Activated CD8-positive, alpha-beta memory T cell treated with anti-CD3 and anti-CD28 coated beads, Interleukin-2, amount 50 U/mL, for 48 hours (primary cell): ENCODE data around the gene MALRD1.

ENCODE experiments used
- DNase-seq: peaks from one replicate; pipeline ENCODE4 v3.0.0-alpha.2; 2020

Gene MALRD1

DNA sequence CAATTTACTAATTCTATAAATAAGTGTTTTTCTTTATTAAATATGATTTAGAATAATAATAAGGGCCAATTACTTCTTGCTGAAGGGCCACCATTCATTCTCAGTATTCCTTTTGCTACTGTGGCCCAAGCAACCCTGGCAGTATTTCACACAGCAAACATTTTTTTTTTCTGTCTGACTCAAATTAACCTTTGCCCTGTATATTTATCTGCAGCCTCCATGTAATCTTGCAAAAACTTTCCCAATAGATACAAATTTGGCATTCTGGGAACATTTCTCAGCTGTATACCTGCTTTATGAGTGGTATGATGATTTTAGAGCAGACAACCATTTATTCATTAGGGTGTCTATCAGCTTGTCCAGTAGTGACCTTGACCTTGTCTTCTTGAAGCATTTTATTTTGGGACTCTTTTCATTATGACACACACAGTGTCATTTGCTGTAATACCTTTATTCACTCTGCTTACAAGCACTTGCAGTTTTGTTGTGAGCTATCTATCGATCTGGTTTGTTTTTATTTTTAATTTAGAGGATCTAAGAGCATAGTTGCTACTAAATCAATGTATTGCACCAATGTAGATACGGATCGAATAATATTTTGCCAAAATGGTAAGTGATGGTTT, 607.9 kb downstream of the MALRD1 start:
- DNase-seq = no peak

- no peak for DNase-seq
Observed at GRCh38 chr10:19658131-19658530, 609.5 kb downstream of the MALRD1 start.

DNA sequence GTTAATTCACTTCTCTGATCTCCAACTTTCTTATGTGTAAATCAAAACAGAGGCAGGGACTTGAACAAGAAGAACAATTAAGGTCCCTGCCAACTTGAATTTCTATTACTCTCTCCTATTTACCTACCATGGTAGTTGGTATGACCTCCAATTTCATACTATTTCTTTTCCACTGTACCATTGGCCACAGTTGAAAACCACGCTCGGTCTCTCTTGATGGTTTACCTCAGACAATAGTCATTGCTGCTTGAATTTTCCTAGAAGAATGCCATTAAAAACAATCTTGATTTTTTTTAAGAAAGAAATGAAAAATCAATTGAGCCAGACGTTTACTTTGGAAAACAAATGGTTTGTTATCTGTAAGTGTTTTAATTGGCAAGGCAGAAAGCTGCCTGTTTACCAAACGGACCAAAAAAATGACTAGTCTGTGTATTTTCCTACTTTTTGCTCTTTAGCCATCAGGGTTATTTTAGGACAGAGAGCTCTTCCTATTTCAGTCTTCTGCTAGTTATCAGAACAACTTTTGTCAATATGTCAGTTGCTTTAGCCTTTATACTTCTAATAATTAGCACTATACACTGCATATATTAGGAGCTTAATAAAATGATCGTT, 610.1 kb downstream of the MALRD1 start:
- no peak for DNase-seq

- DNase-seq = no peak
Observed at GRCh38 chr10:19659920-19660655, 611.5 kb downstream of the MALRD1 start.

DNA sequence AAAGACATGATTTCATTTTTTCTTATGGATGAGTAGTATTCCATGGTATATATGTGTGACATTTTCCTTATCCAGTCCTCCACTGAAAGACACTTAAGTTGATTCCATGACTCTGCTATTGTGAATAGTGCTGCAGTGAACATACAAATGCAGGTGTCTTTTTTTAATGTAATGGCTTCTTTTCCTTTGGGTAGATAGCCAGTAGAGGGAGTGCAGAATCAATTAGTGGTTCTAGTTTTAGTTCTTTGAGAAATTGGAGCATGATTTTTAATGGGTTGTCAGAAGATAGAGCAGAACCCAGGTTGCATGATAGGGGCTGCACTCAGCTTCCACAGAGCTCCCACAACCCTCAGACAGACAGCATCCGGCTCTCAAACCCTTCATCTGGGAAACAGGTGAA, 614.7 kb downstream of the MALRD1 start:
- DNase-seq = no peak

DNA sequence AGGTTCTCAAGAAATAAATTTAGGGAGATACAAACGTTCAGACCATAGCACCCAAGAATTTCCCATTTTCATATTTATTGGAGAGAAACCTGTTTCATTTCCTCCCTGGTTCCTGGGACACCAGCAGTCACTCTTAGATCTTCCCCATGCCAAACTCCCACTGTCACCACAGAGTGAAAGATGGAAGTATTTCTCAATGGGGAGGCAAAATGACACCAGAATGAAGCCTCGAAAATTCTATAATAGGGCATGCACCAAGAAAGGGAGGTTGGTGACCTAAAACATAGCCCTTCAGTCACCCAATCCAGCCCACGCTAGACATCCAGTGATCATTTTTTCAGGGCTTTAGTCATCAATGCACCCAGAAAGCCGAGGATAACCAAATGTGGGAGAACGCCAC, 619.5 kb downstream of the MALRD1 start:
- no peak for DNase-seq

DNA sequence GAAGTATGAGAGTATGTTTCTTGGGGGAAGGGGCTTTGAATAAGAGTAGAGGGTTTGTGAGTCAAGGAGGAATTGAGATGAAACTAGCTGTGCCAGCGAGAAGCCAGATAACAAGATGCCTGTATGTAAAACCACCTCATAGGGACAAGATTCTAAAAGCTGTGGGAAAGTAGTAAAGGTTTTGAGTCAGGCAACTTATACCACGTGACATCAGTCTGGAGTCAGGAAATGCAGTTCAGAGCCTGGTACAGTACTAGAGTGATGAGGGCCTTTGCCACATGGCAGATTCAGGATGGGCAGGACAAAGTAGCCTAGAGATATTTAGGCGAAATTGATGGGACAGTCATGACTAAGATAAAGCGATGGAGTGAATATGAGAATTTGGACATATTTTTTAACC, 627.5 kb downstream of the MALRD1 start:
- DNase-seq = no peak

DNA sequence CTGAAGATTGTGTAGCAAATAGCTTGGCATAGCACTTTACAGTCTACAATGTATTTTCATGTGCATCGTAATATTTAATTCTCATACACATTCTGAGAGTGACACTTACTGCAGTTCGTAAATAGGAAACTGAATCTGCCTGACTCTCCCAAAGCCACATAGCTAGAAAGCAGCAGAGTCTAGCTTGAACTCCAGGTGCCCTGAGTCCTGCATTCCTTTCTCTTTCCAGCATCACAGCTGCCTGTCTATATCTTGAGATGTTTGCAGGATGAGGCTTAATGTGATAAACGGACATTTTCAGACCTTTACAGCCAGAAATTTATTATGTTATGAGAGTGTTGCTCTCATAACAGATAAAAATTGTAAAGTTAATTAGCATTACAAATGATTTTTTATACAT, 634.8 kb downstream of the MALRD1 start:
- no peak for DNase-seq

- no peak for DNase-seq
Observed at GRCh38 chr10:19683960-19684359, 635.4 kb downstream of the MALRD1 start.

DNA sequence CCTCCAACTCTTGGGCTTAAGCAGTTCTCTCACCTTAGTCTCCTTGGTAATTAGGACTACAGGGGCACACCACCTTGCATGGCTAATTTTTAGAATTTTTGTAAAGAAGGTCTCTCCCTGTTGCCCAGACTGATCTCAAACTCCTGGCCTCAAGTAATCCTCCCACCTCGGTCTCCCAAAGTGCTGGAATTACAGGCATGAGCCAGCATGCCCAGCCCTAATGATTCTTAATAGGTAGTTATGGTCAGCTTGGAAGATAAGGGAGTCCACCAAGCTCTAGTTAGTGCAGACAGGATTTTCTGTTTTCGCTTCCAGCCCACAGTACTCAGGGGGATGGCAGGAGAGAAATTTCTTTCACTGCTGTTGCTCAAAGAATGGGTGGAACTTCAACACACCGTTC, 639.7 kb downstream of the MALRD1 start:
- no peak for DNase-seq

DNA sequence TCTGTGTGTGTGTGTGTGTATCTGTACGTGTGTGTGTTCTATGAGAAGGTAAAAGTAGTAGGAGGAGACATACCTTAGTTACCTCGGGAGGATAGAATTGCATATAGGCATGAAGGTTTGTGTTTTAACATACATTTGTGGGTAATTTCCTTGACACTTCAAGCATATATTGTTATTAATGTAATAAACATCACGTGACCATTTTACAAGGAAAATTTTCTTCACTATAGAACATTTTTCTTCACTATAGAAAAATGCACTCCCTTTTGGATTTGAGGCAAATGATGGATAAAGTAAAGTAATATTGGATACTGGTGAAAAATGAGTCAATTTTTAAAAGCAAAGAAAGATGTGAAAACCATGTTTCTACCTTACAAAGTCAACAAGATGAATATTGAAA, 640.6 kb downstream of the MALRD1 start:
- DNase-seq = no peak

DNA sequence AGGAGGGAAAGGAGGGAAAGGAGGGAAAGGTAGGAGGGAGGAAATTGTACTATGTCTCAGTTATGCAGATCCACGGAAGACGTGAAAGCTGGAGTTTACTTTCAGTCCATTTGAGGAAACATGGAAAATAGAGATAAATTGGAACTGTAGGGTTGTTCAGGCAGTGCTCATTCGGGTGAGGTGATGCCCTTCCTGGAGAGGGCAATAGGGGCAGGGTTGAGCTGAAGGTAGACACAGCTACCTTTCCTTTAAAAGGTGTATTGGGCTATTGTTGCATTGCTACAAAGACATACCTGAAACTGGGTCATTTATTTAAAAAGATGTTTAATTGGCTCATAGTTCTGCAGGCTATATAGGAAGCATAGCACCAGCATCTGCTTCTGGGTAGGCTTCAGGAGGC, 650.7 kb downstream of the MALRD1 start:
- DNase-seq = no peak

DNA sequence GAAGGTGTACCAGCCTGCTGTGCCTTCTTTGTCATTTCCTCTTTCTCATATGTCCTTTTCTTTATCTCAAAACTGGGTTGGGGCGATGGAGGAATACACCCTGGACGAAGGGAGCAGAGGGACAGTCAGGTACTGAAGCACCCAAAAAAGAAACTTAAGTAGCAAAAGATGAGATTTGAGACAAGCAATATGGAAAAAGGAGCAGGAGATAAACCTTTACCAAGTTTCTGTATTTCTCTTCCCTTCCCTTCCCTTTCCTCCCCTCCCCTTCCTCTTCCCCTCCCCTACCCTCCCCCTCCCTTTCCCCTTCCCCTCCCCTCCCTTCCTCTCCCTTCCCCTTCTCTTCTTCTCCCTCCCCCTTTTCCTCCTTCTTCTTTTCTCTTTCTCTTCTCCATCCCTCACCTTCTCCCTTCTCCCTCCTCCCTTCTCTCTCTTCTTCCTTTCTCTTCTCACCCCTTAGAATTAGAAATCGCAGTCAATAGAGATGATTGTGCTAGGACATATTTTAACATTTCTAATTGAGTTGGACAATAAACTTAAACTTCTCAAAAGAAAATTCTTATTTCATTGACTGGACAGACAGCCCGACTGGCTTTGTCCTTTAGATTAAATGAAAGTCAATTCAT, 652.9 kb downstream of the MALRD1 start:
- DNase-seq = no peak

DNA sequence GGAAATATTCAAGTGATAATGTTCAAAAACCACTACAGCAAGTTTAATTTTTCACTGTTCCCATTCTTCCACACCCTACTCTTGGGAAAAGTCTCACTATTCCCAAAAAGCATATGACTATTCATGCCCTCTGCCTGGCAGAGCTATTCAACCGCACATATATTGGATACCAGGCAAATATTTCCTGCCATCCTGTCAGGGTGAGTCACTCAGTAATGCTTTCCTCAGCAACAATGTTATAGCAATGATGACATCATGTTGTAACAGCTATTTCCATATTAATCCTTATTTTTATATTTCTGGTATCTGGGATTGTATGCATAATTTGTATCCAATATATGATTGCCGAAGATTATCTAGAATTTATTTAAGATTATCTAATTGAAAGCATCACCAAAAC, 653.6 kb downstream of the MALRD1 start:
- DNase-seq = no peak

- no peak for DNase-seq
Observed at GRCh38 chr10:19704544-19704943, 655.9 kb downstream of the MALRD1 start.

GRCh38 chr10:19705250-19705649, 656.6 kb downstream of the MALRD1 start:
- DNase-seq = no peak

GRCh38 chr10:19706904-19707303, 658.3 kb downstream of the MALRD1 start:
- DNase-seq = no peak

GRCh38 chr10:19707376-19707775, 658.8 kb downstream of the MALRD1 start:
- DNase-seq = no peak

DNA sequence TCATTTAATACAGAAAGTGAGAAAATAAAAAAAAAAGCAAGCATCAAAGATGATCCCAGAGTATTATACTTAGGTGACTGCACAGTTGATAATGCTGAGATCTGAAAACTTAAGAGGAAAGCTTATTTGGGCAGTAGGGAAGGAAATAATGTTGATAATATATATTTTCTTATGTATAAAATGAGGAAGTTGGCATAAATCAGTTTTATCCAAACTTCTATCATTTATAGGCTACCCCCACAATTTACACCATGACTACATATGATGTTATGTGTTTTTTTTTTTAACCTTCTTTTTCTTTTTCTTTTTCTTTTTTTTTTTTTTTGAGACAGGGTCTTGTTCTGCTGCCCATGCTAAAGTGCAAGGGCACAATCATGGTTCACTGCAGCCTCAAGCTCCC, 659.4 kb downstream of the MALRD1 start:
- DNase-seq = no peak

- no peak for DNase-seq
Observed at GRCh38 chr10:19710600-19710999, 662.0 kb downstream of the MALRD1 start.

DNA sequence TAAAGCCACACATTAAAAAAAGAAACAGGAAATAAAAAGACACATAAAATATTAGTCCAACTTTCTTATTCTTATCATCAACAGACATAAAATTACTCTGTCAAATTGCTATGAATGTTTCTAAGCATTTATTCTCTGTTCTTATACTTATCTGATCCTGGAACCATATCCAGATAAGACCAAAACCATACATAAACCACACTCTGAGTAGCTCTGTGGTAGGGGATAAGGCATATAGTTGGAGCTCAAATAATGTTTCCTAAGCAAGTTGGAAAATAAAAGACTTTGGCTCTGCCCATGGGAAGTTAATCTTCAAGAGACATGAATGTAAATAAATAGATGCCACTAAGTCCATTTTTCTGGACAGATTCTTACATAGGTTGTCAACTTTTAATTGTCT, 664.6 kb downstream of the MALRD1 start:
- no peak for DNase-seq

- DNase-seq = no peak
Observed at GRCh38 chr10:19713800-19714525, 665.4 kb downstream of the MALRD1 start.

DNA sequence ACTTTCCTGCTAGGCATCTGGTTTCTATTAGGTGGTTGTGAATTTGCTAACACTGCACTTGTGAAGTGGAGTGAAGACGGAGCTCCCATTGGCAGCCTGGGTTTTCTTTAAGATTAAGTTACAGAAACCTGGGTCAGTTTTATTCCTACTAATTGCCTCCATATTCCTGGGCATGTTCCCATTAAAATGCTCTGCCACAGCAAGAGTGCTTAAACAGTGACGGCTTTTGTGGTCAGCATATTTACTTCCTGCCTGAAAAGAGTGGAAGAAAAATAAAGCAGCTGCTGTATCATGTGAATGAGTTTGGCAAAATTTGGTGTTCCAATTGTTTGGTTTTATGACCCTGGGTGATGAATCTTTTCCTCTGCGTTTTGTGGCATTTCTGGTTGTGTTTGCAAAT, 670.7 kb downstream of the MALRD1 start:
- DNase-seq = no peak
